SK-N-MC (cell line): ENCODE measurements around the gene EFEMP2.
A peak's percentile ranks its signal among the peaks of the same experiment; 100 is the strongest.

Experiments used
- DNase-seq: peaks from one replicate; pipeline ENCODE4 v3.0.0-alpha.2; 2011; ENCODE audit warnings: low read depth, low spot score
- H3K27ac ChIP-seq: fragments of 200-600 bp; sonication (generic); 2 replicates; pipeline ENCODE4 v1.5.1; 2016; ENCODE audit warnings: mixed run types
- H3K36me3 ChIP-seq: fragments of 200-600 bp; sonication (generic); 2 replicates; pipeline ENCODE4 v1.6.1; 2017; ENCODE audit warnings: antibody characterized with exemption, low read length, mixed read lengths; ENCODE audit not compliant: insufficient read depth
- H3K4me3 ChIP-seq: fragments of 200-600 bp; sonication (generic); 2 replicates; pipeline ENCODE4 v1.5.1; 2016
- H3K9ac ChIP-seq: fragments of 200-600 bp; sonication (generic); 2 replicates; pipeline ENCODE4 v1.8.0; 2017; ENCODE audit warnings: mixed run types, mixed read lengths; ENCODE audit not compliant: insufficient read length
- H3K9me3 ChIP-seq: fragments of 200-600 bp; sonication (generic); 2 replicates; pipeline ENCODE4 v1.6.1; 2017; ENCODE audit warnings: low read depth, mild to moderate bottlenecking, antibody characterized with exemption, low read length, moderate library complexity, mixed read lengths
- EZH2 ChIP-seq: fragments of 200-600 bp; sonication (generic); IDR thresholded peaks from one replicate; pipeline ENCODE4 v1.6.1; 2017; ENCODE audit warnings: antibody characterized with exemption
- FOXP2 ChIP-seq: optimal IDR thresholded peaks from 2 replicates; pipeline ENCODE3; 2011; ENCODE audit warnings: mild to moderate bottlenecking, moderate library complexity; ENCODE audit not compliant: insufficient read depth; ENCODE audit errors: extremely low read length, control extremely low read depth
- POLR2AphosphoS5 ChIP-seq: IDR thresholded peaks from 2 replicates; pipeline ENCODE4 v1.6.1; 2012; ENCODE audit warnings: mild to moderate bottlenecking, low read depth, low read length, borderline replicate concordance

Gene EFEMP2

GRCh38 chr11:65917434-65918210, 45.0 kb upstream of the EFEMP2 start:
- Histone ChIP-seq H3K9ac (peak overlapping the region; percentile 97), H3K4me3 (peak overlapping the region; percentile 98), H3K36me3 (no peaks in the 10 kb centered on the region; the same call in 1 of the 2 replicates), H3K9me3 (no peaks in the 10 kb centered on the region), H3K27ac (no peak overlapping the region)
- no peak for DNase-seq
- no peak for TF ChIP-seq EZH2

- H3K9ac ChIP-seq, result no peak overlapping the region
These were observed 44.5 kb upstream of the EFEMP2 start for GRCh38 chr11:65917077-65917433.

GRCh38 chr11:65916391-65916790, 43.8 kb upstream of the EFEMP2 start:
- no peak for TF ChIP-seq POLR2AphosphoS5
- TF ChIP-seq FOXP2, result no peak
- TF ChIP-seq EZH2, result no peak
- Histone ChIP-seq H3K27ac (no peak overlapping the region), H3K9me3 (no peaks in the 10 kb centered on the region), H3K4me3 (no peak overlapping the region), H3K9ac (no peak overlapping the region), H3K36me3 (no peaks in the 10 kb centered on the region)
- no peak for DNase-seq

More at GRCh38 chr11:65917077-65917433, 44.5 kb upstream of the EFEMP2 start:
- TF ChIP-seq EZH2 (no peak), POLR2AphosphoS5 (no peak), FOXP2 (no peak)
- Histone ChIP-seq H3K9me3 (no peaks in the 10 kb centered on the region), H3K36me3 (no peaks in the 10 kb centered on the region), H3K4me3 (no peak overlapping the region), H3K27ac (no peak overlapping the region)
- DNase-seq, result no peak

- no peak overlapping the region for H3K4me3 ChIP-seq
- H3K27ac ChIP-seq, result peak overlapping the region; percentile 26; the same call in 1 of the 2 replicates
- no peaks in the 10 kb centered on the region for H3K9me3 ChIP-seq
- H3K9ac ChIP-seq, result no peak overlapping the region
- DNase-seq, result no peak
- H3K36me3 ChIP-seq, result no peaks in the 10 kb centered on the region
- no peak for TF ChIP-seq POLR2AphosphoS5
- TF ChIP-seq FOXP2, result no peak
- TF ChIP-seq EZH2, result no peak
These were observed 43.2 kb upstream of the EFEMP2 start for GRCh38 chr11:65915821-65916251.

GRCh38 chr11:65915101-65915820, 42.7 kb upstream of the EFEMP2 start:
- no peak overlapping the region for H3K4me3 ChIP-seq
- no peaks in the 10 kb centered on the region for H3K9me3 ChIP-seq
- no peak for TF ChIP-seq FOXP2
- no peak for TF ChIP-seq POLR2AphosphoS5
- TF ChIP-seq EZH2, result no peak
- H3K9ac ChIP-seq, result no peak overlapping the region
- no peak overlapping the region for H3K27ac ChIP-seq
- DNase-seq, result no peak
- no peaks in the 10 kb centered on the region for H3K36me3 ChIP-seq

- no peaks in the 10 kb centered on the region for H3K9me3 ChIP-seq
- no peaks in the 10 kb centered on the region for H3K36me3 ChIP-seq
- H3K9ac ChIP-seq, result no peak overlapping the region
- TF ChIP-seq FOXP2 (no peak), EZH2 (no peak), POLR2AphosphoS5 (no peak)
- no peak overlapping the region for H3K27ac ChIP-seq
- no peak overlapping the region for H3K4me3 ChIP-seq
- no peak for DNase-seq
These were observed 40.2 kb upstream of the EFEMP2 start for GRCh38 chr11:65912845-65913244.

- H3K9ac ChIP-seq, result peak overlapping the region; percentile 2
- no peaks in the 10 kb centered on the region for H3K9me3 ChIP-seq
- TF ChIP-seq EZH2, result no peak
- no peak for TF ChIP-seq FOXP2
- no peaks in the 10 kb centered on the region for H3K36me3 ChIP-seq
- no peak for DNase-seq
- H3K4me3 ChIP-seq, result no peak overlapping the region
- no peak overlapping the region for H3K27ac ChIP-seq
These were observed 39.3 kb upstream of the EFEMP2 start for GRCh38 chr11:65911682-65912568.

GRCh38 chr11:65907878-65908277, 35.3 kb upstream of the EFEMP2 start:
- Histone ChIP-seq H3K9ac (no peak overlapping the region), H3K27ac (no peak overlapping the region), H3K9me3 (no peaks in the 10 kb centered on the region), H3K36me3 (no peaks in the 10 kb centered on the region), H3K4me3 (no peak overlapping the region)
- no peak for DNase-seq
- no peak for TF ChIP-seq FOXP2
- no peak for TF ChIP-seq EZH2
- TF ChIP-seq POLR2AphosphoS5, result no peak
